Suprapubic skin (tissue), 4 donors: ENCODE data around the gene EEF1AKMT3. TPM values are rescaled to one million over a fixed set of nuclear protein-coding genes. Genes with fewer than 3 reads are reported as not detected.

Experiments
- DNase-seq, 2 donors: peaks; one replicate each; pipeline ENCODE4 v3.0.0-alpha.2; 2019; ENCODE audit warnings: low spot score in 2 of 2
- H3K27ac ChIP-seq: fragments of 200-600 bp; sonication (generic); one replicate; pipeline ENCODE4 v1.5.1; 2019
- H3K27me3 ChIP-seq: fragments of 200-600 bp; sonication (generic); one replicate; pipeline ENCODE4 v1.5.1; 2019
- H3K36me3 ChIP-seq: fragments of 200-600 bp; sonication (generic); one replicate; pipeline ENCODE4 v1.5.1; 2019
- H3K4me1 ChIP-seq: fragments of 200-600 bp; sonication (generic); one replicate; pipeline ENCODE4 v1.5.1; 2019
- H3K4me3 ChIP-seq: fragments of 200-600 bp; sonication (generic); one replicate; pipeline ENCODE4 v1.5.1; 2019; ENCODE audit warnings: mild to moderate bottlenecking
- H3K9me3 ChIP-seq: fragments of 200-600 bp; sonication (generic); one replicate; pipeline ENCODE4 v1.5.1; 2019
- CTCF ChIP-seq, 2 donors: fragments of 200-600 bp in 1 of 2; fragments of 450-650 bp in 1 of 2; sonication (generic) in 1 of 2; IDR thresholded peaks; one replicate each; pipeline ENCODE4 v1.5.1; 2016 to 2019; ENCODE audit warnings: antibody characterized with exemption in 2 of 2, mild to moderate bottlenecking in 1 of 2, moderate library complexity in 1 of 2
- EP300 ChIP-seq: sonication (generic); formaldehyde crosslinking; IDR thresholded peaks from one replicate; pipeline ENCODE4 v1.6.1; 2017; ENCODE audit warnings: antibody characterized with exemption
- POLR2A ChIP-seq, 2 donors: fragments of 450-650 bp; IDR thresholded peaks; one replicate each; pipeline ENCODE4 v1.6.1; 2017; ENCODE audit warnings: antibody characterized with exemption in 2 of 2, mild to moderate bottlenecking in 2 of 2, moderate library complexity in 2 of 2
- POLR2AphosphoS5 ChIP-seq, 3 donors: sonication (generic); formaldehyde crosslinking; IDR thresholded peaks; one replicate each; pipeline ENCODE4 v1.6.1; 2017; ENCODE audit warnings: antibody characterized with exemption in 3 of 3
- WGBS: methylation state at CpG from one replicate; pipeline ENCODE4 v1.1.5; 2018; 5-methylcytosine and 5-hydroxymethylcytosine counted together
- total RNA-seq, 4 donors: library from RNA; depleted of rRNA; stranded (reverse); fragments of >200 nt; gene quantifications; one replicate each; pipeline ENCODE4 v1.1.0, GENCODE V29; 2016

EEF1AKMT3 gene
- total RNA-seq, 4 donors from 2014 or later, result 8.7 to 13.7 (median 11.3) TPM

DNA sequence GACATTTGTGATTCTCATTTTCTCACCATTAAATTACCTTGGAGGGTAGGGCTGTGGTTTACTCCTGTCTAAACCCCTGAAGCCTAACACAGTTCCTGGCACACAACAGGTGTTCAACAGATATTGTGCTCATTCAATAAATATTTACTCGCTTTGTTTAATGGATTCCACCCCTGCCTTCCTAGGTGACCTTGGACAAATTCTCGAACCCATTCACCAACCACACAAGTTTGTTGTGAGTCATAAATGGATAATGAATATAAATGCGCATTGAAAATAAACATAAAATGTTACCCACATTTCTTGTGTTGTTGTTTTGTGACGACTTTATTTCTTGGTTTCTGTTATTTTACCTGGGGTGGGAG is 9.8 kb downstream of the EEF1AKMT3 start:
- Histone ChIP-seq H3K36me3 (peaks cover 24% of the 10 kb centered on the region), H3K27ac (no peak overlapping the region), H3K9me3 (no peaks in the 10 kb centered on the region), H3K27me3 (no peaks in the 10 kb centered on the region), H3K4me3 (peak overlapping the region; percentile 93), H3K4me1 (peaks cover 23% of the 10 kb centered on the region)
- no peak for TF ChIP-seq POLR2AphosphoS5 (IDR thresholded peaks at IDR 0.05)
- no peak for TF ChIP-seq POLR2A (IDR thresholded peaks at IDR 0.05)
- no peak for TF ChIP-seq EP300
- no peak for TF ChIP-seq CTCF (IDR thresholded peaks at IDR 0.05)
- DNase-seq, result no peak
- WGBS, result 19% methylated on average over 4 of the region's 4 CpGs

GRCh38 chr12:57782608-57783465 is 10.4 kb downstream of the EEF1AKMT3 start, which contains the start of gene TSFM:
TSFM (plus strand) TSS chr12:57782787; CDS start chr12:57782802, 15 bp downstream.
- peak within 1 kb of the TSS; percentile 93 for H3K4me3 ChIP-seq
- peak within 1 kb of the TSS; percentile 85 for H3K27ac ChIP-seq
- DNase-seq, result peak; percentile 98 to 99
- no peaks in the 10 kb centered on the region for H3K9me3 ChIP-seq
- WGBS, result under 1% methylated on average over 45 of the region's 45 CpGs
- H3K27me3 ChIP-seq, result no peaks in the 10 kb centered on the region
- TF ChIP-seq CTCF (IDR thresholded peaks at IDR 0.05), result peak; percentile 81 to 98
- TF ChIP-seq POLR2A (IDR thresholded peaks at IDR 0.05), result peak in 1 of 2 donors; percentile 51
- TF ChIP-seq POLR2AphosphoS5 (IDR thresholded peaks at IDR 0.05), result peak; percentile 74 to 99 (median 89)
- no peak for TF ChIP-seq EP300
- peaks cover 28% of the 10 kb centered on the region for H3K36me3 ChIP-seq
- peaks cover 23% of the 10 kb centered on the region for H3K4me1 ChIP-seq

- DNase-seq, result no peak
- H3K9me3 ChIP-seq, result no peaks in the 10 kb centered on the region
- peaks cover 28% of the 10 kb centered on the region for H3K36me3 ChIP-seq
- peaks cover 23% of the 10 kb centered on the region for H3K4me1 ChIP-seq
- TF ChIP-seq CTCF (IDR thresholded peaks at IDR 0.05), result no peak
- TF ChIP-seq POLR2AphosphoS5 (IDR thresholded peaks at IDR 0.05), result no peak
- TF ChIP-seq POLR2A (IDR thresholded peaks at IDR 0.05), result no peak
- no peak for TF ChIP-seq EP300
- WGBS, result 80% methylated on average over 12 of the region's 12 CpGs
- H3K4me3 ChIP-seq, result peak overlapping the region; percentile 93
- H3K27me3 ChIP-seq, result no peaks in the 10 kb centered on the region
- H3K27ac ChIP-seq, result no peak overlapping the region
Observed at GRCh38 chr12:57783466-57783801, 11.0 kb downstream of the EEF1AKMT3 start.

- no peak for DNase-seq
- TF ChIP-seq CTCF (IDR thresholded peaks at IDR 0.05) (no peak), POLR2AphosphoS5 (IDR thresholded peaks at IDR 0.05) (no peak), EP300 (no peak), POLR2A (IDR thresholded peaks at IDR 0.05) (no peak)
- no peaks in the 10 kb centered on the region for H3K27me3 ChIP-seq
- H3K4me1 ChIP-seq, result peaks cover 23% of the 10 kb centered on the region
- H3K27ac ChIP-seq, result no peak overlapping the region
- 92% methylated on average over 11 of the region's 11 CpGs for WGBS
- no peaks in the 10 kb centered on the region for H3K9me3 ChIP-seq
- peak overlapping the region; percentile 93 for H3K4me3 ChIP-seq
- peaks cover 30% of the 10 kb centered on the region for H3K36me3 ChIP-seq
Observed at GRCh38 chr12:57783861-57784260, 11.4 kb downstream of the EEF1AKMT3 start.

- TF ChIP-seq POLR2AphosphoS5 (IDR thresholded peaks at IDR 0.05) (no peak), CTCF (IDR thresholded peaks at IDR 0.05) (no peak), POLR2A (IDR thresholded peaks at IDR 0.05) (no peak), EP300 (no peak)
- Histone ChIP-seq H3K27ac (no peak overlapping the region), H3K4me3 (no peak overlapping the region), H3K27me3 (no peaks in the 10 kb centered on the region), H3K9me3 (no peaks in the 10 kb centered on the region), H3K36me3 (peaks cover 79% of the 10 kb centered on the region), H3K4me1 (peaks cover 15% of the 10 kb centered on the region)
- DNase-seq, result no peak
- 56% methylated on average over 1 of the region's 1 CpG for WGBS
Observed at GRCh38 chr12:57793920-57794319, 21.5 kb downstream of the EEF1AKMT3 start.
